ENCODE measurements around the gene ZNF174.
A peak's percentile ranks its signal among the peaks of the same experiment; 100 is the strongest.

The ZNF174 gene

GRCh38 chr16:3443108-3444031, 42.4 kb downstream of the ZNF174 start, which contains the start of the genes NAA60 and ZNF597:
Gene NAA60, plus strand, starts transcription at chr16:3443680. Its CDS starts 32,548 bp downstream, at chr16:3476228.
Gene ZNF597, minus strand, starts transcription at chr16:3443504. Its CDS starts 351 bp downstream, at chr16:3443153.
- DNase-seq: peak; percentile 74

- peak; percentile 32 for DNase-seq
These were observed 43.0 kb downstream of the ZNF174 start for GRCh38 chr16:3444032-3444388.

DNA sequence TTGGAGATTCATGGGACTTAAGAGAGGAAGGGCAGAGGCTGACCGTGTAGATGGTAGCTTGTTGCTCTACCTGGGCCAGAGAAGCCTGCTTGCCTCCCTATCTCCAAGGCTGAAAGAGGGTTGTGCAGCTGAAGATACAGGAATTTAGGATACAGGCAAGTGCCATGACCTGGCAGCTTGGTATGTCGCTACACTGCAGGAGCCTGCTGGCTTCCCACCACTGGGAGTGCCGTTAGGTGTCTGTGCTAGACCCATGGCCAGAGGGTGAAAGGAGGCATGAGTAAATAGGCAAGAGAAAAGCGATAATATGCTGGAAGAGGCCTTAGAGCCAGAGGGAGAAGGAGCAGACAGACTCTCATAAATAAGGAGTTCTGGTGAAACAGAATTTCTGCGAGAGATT, 53.1 kb downstream of the ZNF174 start:
- no peak for DNase-seq

DNA sequence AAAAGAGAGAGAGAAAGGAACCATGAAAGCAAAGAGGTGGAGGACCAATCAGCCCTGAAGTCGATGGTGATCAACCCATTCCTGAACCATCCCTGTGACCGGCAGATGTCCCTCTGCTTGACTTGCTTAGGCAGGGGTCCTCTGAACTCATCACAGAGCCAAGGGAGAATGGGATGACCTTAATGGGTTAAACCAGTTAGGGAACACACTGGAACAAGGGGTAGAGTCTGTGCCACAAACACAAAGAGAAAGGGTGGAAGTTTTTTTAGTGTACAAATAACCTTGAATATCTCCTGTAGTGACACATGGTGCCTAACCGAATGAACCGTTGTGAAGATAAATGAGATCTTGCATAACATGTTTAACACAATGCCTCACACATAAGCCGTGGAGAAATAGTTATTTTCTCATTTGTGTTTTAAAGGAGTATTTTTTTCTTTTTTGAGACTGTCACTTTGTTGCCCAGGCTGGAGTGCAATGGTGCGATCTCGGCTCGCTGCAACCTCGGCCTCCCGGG, 53.7 kb downstream of the ZNF174 start:
- DNase-seq: no peak

DNA sequence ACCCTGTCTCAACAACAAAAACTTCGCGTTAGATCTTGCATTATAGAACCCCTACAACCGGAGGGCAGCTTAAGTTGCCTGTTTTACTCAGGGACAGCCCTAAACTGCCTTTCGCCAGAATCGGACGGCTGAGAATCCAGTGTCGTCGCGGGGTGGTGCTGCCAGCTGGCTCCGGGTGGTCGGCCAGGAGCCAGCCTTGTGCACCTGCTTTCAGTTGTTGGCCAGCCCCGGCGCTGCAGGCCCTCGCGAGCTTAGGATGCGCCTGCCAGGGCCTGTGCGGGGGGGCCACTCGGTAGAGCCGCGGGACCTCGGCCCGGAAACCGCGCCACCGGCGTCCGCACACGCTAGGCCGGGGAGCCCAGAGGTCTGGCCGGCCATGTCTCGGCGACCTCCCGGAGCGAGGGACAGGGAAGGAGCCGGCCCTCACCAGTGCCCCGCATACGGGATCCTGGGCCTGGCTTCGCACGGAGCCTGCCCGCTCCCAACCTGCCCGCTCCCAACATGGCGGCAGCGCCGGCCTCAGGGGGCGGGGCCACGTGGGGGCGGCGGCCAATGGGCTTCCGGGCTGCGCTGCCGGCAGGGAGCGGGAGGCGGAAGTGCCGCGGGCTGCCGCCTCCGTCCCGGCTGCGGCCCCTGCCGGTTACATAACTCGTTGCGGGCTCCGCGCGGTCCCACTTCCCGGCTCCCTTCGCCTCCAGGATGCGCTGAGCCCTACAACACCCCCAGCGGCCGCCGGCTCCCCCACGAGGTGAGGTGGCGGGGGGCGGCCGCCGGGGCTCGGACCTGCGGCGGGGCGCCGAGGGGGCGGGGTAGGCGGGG, 56.6 kb downstream of the ZNF174 start:
- peak; percentile 91 for DNase-seq

DNA sequence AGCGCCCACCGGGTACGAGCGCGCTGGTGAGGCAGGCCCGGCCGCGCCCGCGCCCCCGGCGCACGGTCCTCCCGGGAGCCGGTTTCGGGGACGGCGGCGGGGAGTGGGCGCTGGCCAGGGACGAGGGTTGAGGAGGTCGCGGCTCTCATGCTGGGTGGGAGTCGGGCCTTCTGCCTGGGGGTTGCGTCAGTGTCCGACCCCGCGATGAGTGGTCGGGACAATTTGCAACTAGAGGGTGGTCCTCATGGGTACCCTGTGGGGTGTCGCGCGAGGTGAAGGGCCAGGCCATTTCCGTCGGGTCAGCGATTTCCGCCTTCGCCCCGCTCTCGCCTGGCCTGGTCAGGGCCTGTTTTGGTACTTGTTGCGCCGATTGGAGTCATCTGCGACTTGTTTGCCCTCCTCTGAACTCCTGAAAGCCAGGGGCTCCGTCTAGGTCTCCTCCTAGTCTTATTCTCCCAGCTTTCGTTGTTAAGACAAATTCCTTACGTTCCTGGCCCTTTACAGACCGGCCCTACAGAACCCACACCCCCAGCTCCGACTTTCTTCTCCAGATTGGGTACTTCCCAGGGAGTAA, 57.4 kb downstream of the ZNF174 start:
- DNase-seq: no peak

DNA sequence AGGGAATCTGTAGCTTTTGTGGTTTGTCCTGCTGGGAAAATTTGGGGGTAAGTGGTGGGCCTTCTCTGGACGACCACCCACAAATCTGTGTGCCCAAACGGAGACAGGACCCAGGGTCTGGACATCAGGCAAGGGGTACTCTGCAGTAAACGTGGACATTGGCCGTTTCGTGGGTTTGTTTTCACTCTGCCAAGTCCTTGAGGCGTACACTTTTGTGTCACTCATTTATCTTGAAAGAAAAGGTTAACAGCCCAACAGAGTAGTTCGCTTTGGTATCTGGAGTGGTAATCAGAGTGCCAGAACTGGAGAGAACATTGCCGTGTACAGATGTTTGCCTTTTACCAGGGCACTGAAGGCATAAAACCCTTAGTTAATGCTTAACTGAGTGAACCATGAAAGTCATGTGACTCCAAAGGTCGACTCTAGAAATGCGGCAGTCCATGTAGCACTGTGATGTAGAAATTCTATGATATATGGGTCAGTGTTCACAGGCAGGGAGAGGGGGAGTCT, 57.9 kb downstream of the ZNF174 start:
- DNase-seq: no peak

Data from T1000 (cell line).